Nephron (organoid): ENCODE measurements around the gene LGR6.

Source experiments
- H3K27ac Mint-ChIP-seq, 3 experiments: 2 replicates each; pipeline ENCODE4 v1.8.0; 2020; ENCODE audit warnings: mixed read lengths in 3 of 3, mild to moderate bottlenecking in 2 of 3, moderate library complexity in 1 of 3
- H3K27me3 Mint-ChIP-seq: 2 replicates; pipeline ENCODE4 v1.8.0; 2021; ENCODE audit warnings: low read depth, mild to moderate bottlenecking, moderate library complexity, mixed read lengths
- H3K36me3 Mint-ChIP-seq: 2 replicates; pipeline ENCODE4 v1.8.0; 2020; ENCODE audit warnings: low read depth, mixed read lengths
- H3K4me1 Mint-ChIP-seq: 2 replicates; pipeline ENCODE4 v1.8.0; 2020; ENCODE audit warnings: mixed read lengths
- H3K4me3 Mint-ChIP-seq, 3 experiments: 2 replicates each; pipeline ENCODE4 v1.8.0; 2020; ENCODE audit warnings: mild to moderate bottlenecking in 3 of 3, mixed read lengths in 3 of 3, moderate library complexity in 2 of 3
- H3K9me3 Mint-ChIP-seq: 2 replicates; pipeline ENCODE4 v1.8.0; 2020; ENCODE audit warnings: mixed read lengths
- CTCF ChIP-seq, 3 experiments: fragments of 200-600 bp; sonication (generic); IDR thresholded peaks; one replicate each; pipeline ENCODE4 v1.5.0; 2021; ENCODE audit warnings: antibody characterized with exemption in 3 of 3; ENCODE audit not compliant: unreplicated experiment in 3 of 3

Gene LGR6

DNA sequence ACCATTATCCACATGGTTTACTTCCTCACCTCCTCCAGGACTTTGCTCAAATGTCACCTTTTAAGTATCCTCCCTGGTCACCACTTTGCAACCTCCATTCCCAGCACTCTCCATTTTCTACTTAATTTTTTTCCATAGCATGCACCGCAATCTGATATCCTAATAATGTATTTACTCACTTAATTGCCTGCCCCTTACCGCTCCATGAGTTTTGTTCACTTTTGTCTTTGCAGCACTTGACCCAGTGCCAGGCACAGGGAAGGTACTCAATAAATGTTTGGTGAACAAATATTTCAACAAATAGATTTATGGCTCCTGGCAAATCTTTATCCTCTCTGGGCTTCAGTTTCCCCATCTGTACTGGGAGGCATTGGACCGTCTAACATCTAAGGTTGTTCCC, 94.6 kb downstream of the LGR6 start:
- Mint-ChIP-seq H3K36me3 (no peaks in the 10 kb centered on the region), H3K4me3 (peak overlapping the region in 1 of 3 experiments; percentile 16), H3K4me1 (peaks cover 67% of the 10 kb centered on the region), H3K9me3 (no peaks in the 10 kb centered on the region), H3K27ac (no peak overlapping the region), H3K27me3 (peaks cover 15% of the 10 kb centered on the region)
- no peak for TF ChIP-seq CTCF (IDR thresholded peaks at IDR 0.05; ENCODE audit: unreplicated experiment in 3 of 3)

DNA sequence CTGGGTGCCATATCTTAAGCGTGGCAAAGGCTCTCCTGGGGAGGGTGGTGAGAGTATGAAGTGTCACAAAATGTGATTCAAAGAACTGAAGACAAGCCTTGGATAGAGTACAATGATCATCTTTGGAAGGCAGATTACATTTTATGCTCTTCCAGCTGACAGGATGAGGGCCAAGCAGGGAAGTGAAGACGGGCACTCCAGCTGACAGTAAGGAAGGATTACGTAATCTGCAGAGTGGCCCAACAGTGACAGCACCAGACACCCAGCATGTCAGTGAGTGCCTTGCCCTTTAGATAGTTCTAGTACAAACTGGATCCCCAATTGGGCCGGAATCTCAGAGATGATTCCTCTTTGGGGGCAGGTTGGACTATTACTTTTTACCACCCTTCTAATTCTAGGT, 95.4 kb downstream of the LGR6 start:
- no peak for TF ChIP-seq CTCF (IDR thresholded peaks at IDR 0.05; ENCODE audit: unreplicated experiment in 3 of 3)
- Mint-ChIP-seq H3K27ac (no peak overlapping the region), H3K9me3 (no peaks in the 10 kb centered on the region), H3K27me3 (peaks cover 9% of the 10 kb centered on the region), H3K4me1 (peaks cover 68% of the 10 kb centered on the region), H3K4me3 (no peak overlapping the region), H3K36me3 (no peaks in the 10 kb centered on the region)

- Mint-ChIP-seq H3K36me3 (no peaks in the 10 kb centered on the region), H3K27me3 (peaks cover 9% of the 10 kb centered on the region), H3K27ac (peak overlapping the region in 1 of 3 experiments; percentile 29), H3K4me1 (peaks cover 56% of the 10 kb centered on the region), H3K4me3 (no peak overlapping the region), H3K9me3 (no peaks in the 10 kb centered on the region)
- TF ChIP-seq CTCF (IDR thresholded peaks at IDR 0.05; ENCODE audit: unreplicated experiment in 3 of 3) = no peak
These were observed 97.4 kb downstream of the LGR6 start for GRCh38 chr1:202291001-202291400.

- peaks cover 44% of the 10 kb centered on the region for H3K4me1 Mint-ChIP-seq
These were observed 98.5 kb downstream of the LGR6 start for GRCh38 chr1:202291961-202292712.

GRCh38 chr1:202292773-202293172, 99.2 kb downstream of the LGR6 start:
- no peak overlapping the region for H3K27ac Mint-ChIP-seq
- H3K36me3 Mint-ChIP-seq = no peaks in the 10 kb centered on the region
- H3K4me3 Mint-ChIP-seq = no peak overlapping the region
- peaks cover 38% of the 10 kb centered on the region for H3K4me1 Mint-ChIP-seq
- TF ChIP-seq CTCF (IDR thresholded peaks at IDR 0.05; ENCODE audit: unreplicated experiment in 3 of 3) = no peak
- H3K9me3 Mint-ChIP-seq = no peaks in the 10 kb centered on the region
- H3K27me3 Mint-ChIP-seq = peaks cover 9% of the 10 kb centered on the region

More at GRCh38 chr1:202291961-202292712, 98.5 kb downstream of the LGR6 start:
- Mint-ChIP-seq H3K27me3 (peaks cover 9% of the 10 kb centered on the region), H3K9me3 (no peaks in the 10 kb centered on the region), H3K36me3 (no peaks in the 10 kb centered on the region), H3K27ac (peak overlapping the region in 1 of 3 experiments; percentile 43), H3K4me3 (no peak overlapping the region)
- no peak for TF ChIP-seq CTCF (IDR thresholded peaks at IDR 0.05; ENCODE audit: unreplicated experiment in 3 of 3)

- no peak for TF ChIP-seq CTCF (IDR thresholded peaks at IDR 0.05; ENCODE audit: unreplicated experiment in 3 of 3)
- Mint-ChIP-seq H3K36me3 (no peaks in the 10 kb centered on the region), H3K27ac (peak overlapping the region in 2 of 3 experiments; percentile 1 to 2), H3K4me3 (no peak overlapping the region), H3K27me3 (peaks cover 8% of the 10 kb centered on the region), H3K9me3 (no peaks in the 10 kb centered on the region), H3K4me1 (peaks cover 31% of the 10 kb centered on the region)
These were observed 100.0 kb downstream of the LGR6 start for GRCh38 chr1:202293569-202293968.
